Midbrain (tissue), 1 donor: Measurements from ENCODE around the gene POLQ.
A peak's percentile ranks its signal among the peaks of the same experiment; 100 is the strongest.
"Not testable (repeated sequence)": the region's sequence is repeated elsewhere in the genome, so short reads cannot be mapped to it uniquely, and the experiment has no call there.

ENCODE experiments used
- DNase-seq: peaks from one replicate; lab custom pipeline; 2025; lab: John Stamatoyannopoulos, UW

The POLQ gene

GRCh38 chr3:121508389-121508788 lies 37.4 kb downstream of the POLQ start:
- no peak for DNase-seq

- no peak for DNase-seq
Observed at GRCh38 chr3:121505256-121505655, 40.5 kb downstream of the POLQ start.

GRCh38 chr3:121504618-121505017 lies 41.2 kb downstream of the POLQ start:
- no peak for DNase-seq

- no peak for DNase-seq
Observed at GRCh38 chr3:121496786-121497185, 49.0 kb downstream of the POLQ start.

GRCh38 chr3:121493431-121493830 lies 52.4 kb downstream of the POLQ start:
- DNase-seq, result no peak

GRCh38 chr3:121491683-121492320 lies 54.0 kb downstream of the POLQ start:
- no peak for DNase-seq

GRCh38 chr3:121490161-121490560 lies 55.6 kb downstream of the POLQ start:
- DNase-seq, result no peak

GRCh38 chr3:121488628-121489027 lies 57.2 kb downstream of the POLQ start:
- DNase-seq, result no peak

GRCh38 chr3:121483290-121483689 lies 62.5 kb downstream of the POLQ start:
- DNase-seq, result no peak

- DNase-seq, result no peak
Observed at GRCh38 chr3:121482660-121483059, 63.1 kb downstream of the POLQ start.

GRCh38 chr3:121481106-121481880 lies 64.5 kb downstream of the POLQ start:
- DNase-seq, result peak; percentile 0

GRCh38 chr3:121477589-121477988 lies 68.2 kb downstream of the POLQ start:
- DNase-seq, result no peak

GRCh38 chr3:121473001-121473400 lies 72.8 kb downstream of the POLQ start:
- DNase-seq, result no peak

- DNase-seq, result no peak
Observed at GRCh38 chr3:121467085-121467484, 78.7 kb downstream of the POLQ start.

- DNase-seq, result no peak
Observed at GRCh38 chr3:121463745-121464144, 82.0 kb downstream of the POLQ start.

- DNase-seq, result no peak
Observed at GRCh38 chr3:121462565-121462964, 83.2 kb downstream of the POLQ start.

GRCh38 chr3:121451752-121452151 lies 94.0 kb downstream of the POLQ start:
- DNase-seq, result not testable (repeated sequence)

- DNase-seq, result no peak
Observed at GRCh38 chr3:121443456-121443855, 102.3 kb downstream of the POLQ start.

GRCh38 chr3:121436641-121437040 lies 109.1 kb downstream of the POLQ start:
- no peak for DNase-seq

- DNase-seq, result no peak
Observed at GRCh38 chr3:121436074-121436473, 109.7 kb downstream of the POLQ start.

GRCh38 chr3:121431726-121432517 lies 113.9 kb downstream of the POLQ start:
- peak; percentile 5 for DNase-seq

GRCh38 chr3:121430664-121431215 lies 115.0 kb downstream of the POLQ start:
- DNase-seq, result no peak
